ENCODE results near the gene CUEDC2. TPM values are rescaled to one million over a fixed set of nuclear protein-coding genes. Genes with fewer than 3 reads are reported as not detected.

Gene CUEDC2
- total RNA-seq, 1 donor from 2014 or later = 81.3 TPM

GRCh38 chr10:102412293-102412692 lies 20.1 kb downstream of the CUEDC2 start:
- Mint-ChIP-seq H3K27ac (ENCODE audit: unreplicated experiment) (no peak overlapping the region), H3K27me3 (ENCODE audit: unreplicated experiment) (peaks cover 44% of the 10 kb centered on the region), H3K36me3 (ENCODE audit: unreplicated experiment) (peaks cover 3% of the 10 kb centered on the region), H3K4me1 (ENCODE audit: unreplicated experiment) (peaks cover 20% of the 10 kb centered on the region), H3K4me3 (ENCODE audit: unreplicated experiment) (no peak overlapping the region), H3K9me3 (ENCODE audit: unreplicated experiment) (no peaks in the 10 kb centered on the region)
- DNase-seq (ENCODE audit: extremely low spot score, unreplicated experiment) = no peak
- no peak for TF ChIP-seq CTCF (IDR thresholded peaks at IDR 0.05)

- no peak for TF ChIP-seq CTCF (IDR thresholded peaks at IDR 0.05)
- H3K9me3 Mint-ChIP-seq (ENCODE audit: unreplicated experiment) = no peaks in the 10 kb centered on the region
- peaks cover 42% of the 10 kb centered on the region for H3K27me3 Mint-ChIP-seq (ENCODE audit: unreplicated experiment)
- no peak for DNase-seq (ENCODE audit: extremely low spot score, unreplicated experiment)
- peak overlapping the region; percentile 56 for H3K4me3 Mint-ChIP-seq (ENCODE audit: unreplicated experiment)
- no peak overlapping the region for H3K27ac Mint-ChIP-seq (ENCODE audit: unreplicated experiment)
- H3K36me3 Mint-ChIP-seq (ENCODE audit: unreplicated experiment) = peaks cover 3% of the 10 kb centered on the region
- peaks cover 20% of the 10 kb centered on the region for H3K4me1 Mint-ChIP-seq (ENCODE audit: unreplicated experiment)
Observed at GRCh38 chr10:102411341-102412255, 20.8 kb downstream of the CUEDC2 start.

GRCh38 chr10:102410429-102411073 lies 21.8 kb downstream of the CUEDC2 start:
- no peak overlapping the region for H3K27ac Mint-ChIP-seq (ENCODE audit: unreplicated experiment)

GRCh38 chr10:102409604-102410428 lies 22.6 kb downstream of the CUEDC2 start:
- Mint-ChIP-seq H3K27me3 (ENCODE audit: unreplicated experiment) (peaks cover 39% of the 10 kb centered on the region), H3K36me3 (ENCODE audit: unreplicated experiment) (peaks cover 3% of the 10 kb centered on the region), H3K9me3 (ENCODE audit: unreplicated experiment) (no peaks in the 10 kb centered on the region), H3K4me3 (ENCODE audit: unreplicated experiment) (peak overlapping the region; percentile 52), H3K4me1 (ENCODE audit: unreplicated experiment) (peaks cover 20% of the 10 kb centered on the region), H3K27ac (ENCODE audit: unreplicated experiment) (no peak overlapping the region)
- no peak for TF ChIP-seq CTCF (IDR thresholded peaks at IDR 0.05)
- no peak for DNase-seq (ENCODE audit: extremely low spot score, unreplicated experiment)

More at GRCh38 chr10:102410429-102411073, 21.8 kb downstream of the CUEDC2 start:
- no peak for TF ChIP-seq CTCF (IDR thresholded peaks at IDR 0.05)
- Mint-ChIP-seq H3K27me3 (ENCODE audit: unreplicated experiment) (peaks cover 39% of the 10 kb centered on the region), H3K4me1 (ENCODE audit: unreplicated experiment) (peaks cover 20% of the 10 kb centered on the region), H3K36me3 (ENCODE audit: unreplicated experiment) (peaks cover 3% of the 10 kb centered on the region), H3K9me3 (ENCODE audit: unreplicated experiment) (no peaks in the 10 kb centered on the region), H3K4me3 (ENCODE audit: unreplicated experiment) (peak overlapping the region; percentile 56)
- DNase-seq (ENCODE audit: extremely low spot score, unreplicated experiment) = no peak
